MM.1S (cell line): ENCODE data around the gene TNIP1.

Experiments
- CTCF ChIP-seq: fragments of 300-600 bp; sonication (generic); IDR thresholded peaks from 2 replicates; pipeline ENCODE4 v1.5.1; 2016; ENCODE audit warnings: antibody characterized with exemption, low read length, mixed read lengths
- EZH2 ChIP-seq: fragments of 300-600 bp; sonication (generic); optimal IDR thresholded peaks from 2 replicates; pipeline ENCODE3; 2017; ENCODE audit warnings: low read depth, mild to moderate bottlenecking, antibody characterized with exemption, low read length, mixed read lengths
- EZH2phosphoT487 ChIP-seq: fragments of 300-600 bp; sonication (generic); IDR thresholded peaks from 2 replicates; pipeline ENCODE4 v1.6.1; 2018; ENCODE audit warnings: antibody characterized with exemption, low read length

GRCh38 chr5:151070449-151070848 is 10.4 kb downstream of the TNIP1 start:
- TF ChIP-seq CTCF (no peak), EZH2phosphoT487 (no peak), EZH2 (no peak)
